ENCODE measurements around the gene ZNF598.

Gene ZNF598

DNA sequence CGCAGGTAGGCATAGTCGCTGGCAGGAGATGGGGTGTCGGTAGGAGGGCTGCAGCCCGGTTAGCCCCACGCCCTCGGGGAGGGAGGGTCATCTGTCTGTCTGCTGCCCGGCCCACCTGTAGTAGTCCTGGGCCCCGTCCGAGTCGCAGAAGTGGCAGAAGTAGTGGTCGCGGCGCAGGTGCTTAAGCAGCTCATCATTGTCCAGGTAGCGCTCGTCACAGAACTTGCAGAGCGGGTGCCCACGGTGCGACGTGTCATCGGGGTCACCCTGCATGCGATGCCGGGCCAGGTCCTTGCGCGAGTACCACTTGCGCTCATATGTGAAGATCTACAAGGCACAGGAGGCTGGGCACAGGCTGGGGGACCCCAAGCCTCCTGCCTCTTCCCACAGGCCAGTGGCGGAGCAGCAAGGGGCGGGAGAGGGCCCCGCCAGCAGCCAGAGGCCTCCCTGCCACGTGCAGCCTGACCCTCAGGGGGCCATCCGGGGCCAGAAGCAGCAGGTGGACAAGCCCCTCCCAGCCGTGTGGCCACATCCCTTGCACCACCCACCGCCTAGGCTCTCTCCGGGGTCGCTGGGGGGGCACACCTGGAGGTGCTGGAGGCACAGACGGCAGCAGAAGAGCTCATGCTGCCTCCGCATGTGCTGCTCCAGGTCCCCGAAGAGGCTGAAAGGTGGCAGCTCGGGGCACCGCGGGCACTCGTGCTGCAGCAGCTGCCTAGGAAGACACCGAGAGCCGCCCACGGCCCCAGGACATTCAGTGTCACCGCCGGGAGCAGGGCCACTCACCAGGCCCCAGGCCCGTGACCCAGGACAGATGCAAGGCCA, 7.0 kb downstream of the ZNF598 start:
- TF ChIP-seq POLR2A (IDR thresholded peaks at IDR 0.05; ENCODE audit: low read length) (no peak), GATA1 (IDR thresholded peaks at IDR 0.05; ENCODE audit: low read depth, low read length) (no peak)
- no peak for DNase-seq

DNA sequence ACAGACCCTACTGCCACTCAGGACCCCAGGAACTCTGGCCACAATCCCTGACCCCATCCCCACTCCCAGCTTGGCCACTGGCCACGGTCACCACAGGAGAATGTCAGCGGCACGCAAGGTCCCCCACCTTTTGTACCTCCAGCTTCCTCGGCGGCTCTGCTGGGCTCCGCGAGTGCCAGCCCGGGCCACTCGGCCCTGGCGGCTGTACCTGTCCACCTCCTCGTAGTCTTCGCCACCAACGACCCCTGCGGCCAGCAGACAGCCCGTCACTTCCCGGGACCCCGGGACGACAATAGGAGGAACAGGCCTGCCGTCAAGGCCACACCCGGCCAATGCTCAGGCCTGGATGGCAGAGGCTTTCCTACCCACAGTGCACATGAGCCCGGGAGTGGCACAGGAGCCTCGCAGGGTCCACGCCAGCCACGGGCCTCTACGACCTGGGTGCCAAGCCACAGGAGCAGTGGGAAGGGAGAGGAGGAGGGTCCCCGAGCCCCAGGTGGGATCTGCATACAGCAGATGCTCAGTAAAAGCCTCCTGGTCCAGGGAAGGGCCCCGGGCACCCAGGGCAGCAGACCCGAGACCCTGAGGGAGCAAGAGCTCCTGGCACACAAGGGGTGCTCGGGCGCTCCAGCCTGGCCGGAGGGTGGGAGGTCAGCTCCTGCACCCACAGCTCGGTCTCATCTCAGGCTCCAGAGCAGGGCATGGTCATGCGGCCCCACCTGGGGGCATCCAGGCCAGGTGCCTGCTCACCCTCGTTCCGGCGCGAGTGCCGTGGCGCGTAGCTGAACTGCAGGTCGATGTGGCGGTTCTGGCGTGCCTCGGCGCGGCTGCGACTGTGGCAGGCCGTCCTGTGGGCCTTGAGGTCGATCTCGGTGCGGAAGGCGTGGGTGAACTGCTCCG, 7.9 kb downstream of the ZNF598 start:
- no peak for DNase-seq
- no peak for TF ChIP-seq GATA1 (IDR thresholded peaks at IDR 0.05; ENCODE audit: low read depth, low read length)
- TF ChIP-seq POLR2A (IDR thresholded peaks at IDR 0.05; ENCODE audit: low read length) = no peak

DNA sequence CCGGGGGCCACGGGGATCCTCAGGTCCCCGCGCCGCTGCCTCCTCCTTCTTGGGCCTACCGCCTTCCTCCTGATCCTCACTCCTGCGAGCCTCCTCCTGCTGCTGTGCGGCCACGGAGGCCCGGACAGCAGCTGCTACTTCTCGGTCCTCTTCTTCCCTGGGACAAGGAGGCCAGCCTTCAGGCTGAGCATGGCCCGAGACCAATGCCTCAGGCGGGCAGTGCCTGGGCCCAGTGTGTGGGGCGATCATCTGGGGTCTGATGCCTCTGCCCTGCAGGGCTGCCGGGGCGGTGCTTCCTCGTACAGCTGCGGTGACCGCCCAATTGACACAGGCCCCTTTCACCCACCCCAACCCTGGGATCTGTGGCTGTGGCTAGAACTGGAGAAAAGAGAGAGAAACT, 8.6 kb downstream of the ZNF598 start:
- DNase-seq = no peak
- no peak for TF ChIP-seq GATA1 (IDR thresholded peaks at IDR 0.05; ENCODE audit: low read depth, low read length)
- TF ChIP-seq POLR2A (IDR thresholded peaks at IDR 0.05; ENCODE audit: low read length) = no peak

DNA sequence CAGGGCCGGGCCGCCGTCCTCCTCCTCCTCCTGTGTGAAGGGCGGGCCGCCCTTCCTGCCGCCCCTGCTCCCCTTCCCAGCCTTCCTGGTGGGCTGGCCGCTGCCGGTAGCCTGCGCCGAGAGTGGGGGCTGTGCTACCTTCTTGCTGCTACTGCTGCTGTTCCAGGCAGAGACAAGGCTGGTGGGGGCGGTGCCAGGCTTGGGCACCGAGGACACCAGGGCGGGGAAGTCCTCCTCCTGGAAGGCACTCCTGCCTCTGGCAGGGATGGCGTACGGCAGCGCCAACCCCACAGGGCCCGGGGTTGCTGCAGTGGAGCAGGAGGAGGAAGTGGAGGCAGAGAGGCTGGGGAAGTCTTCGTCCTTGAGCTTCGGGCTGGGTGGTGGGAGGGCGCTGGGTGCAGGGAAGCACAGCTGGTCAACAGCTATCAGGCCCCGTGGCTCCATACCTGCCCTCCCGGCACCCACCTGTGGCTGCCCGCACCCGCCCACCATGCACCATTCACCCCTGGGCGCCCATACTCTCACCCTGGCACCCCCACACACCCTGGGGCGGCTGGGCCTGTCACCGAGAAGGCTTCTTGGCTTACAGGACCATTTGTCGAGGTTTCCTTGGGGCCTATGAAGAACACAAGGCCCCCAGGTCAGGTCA, 9.6 kb downstream of the ZNF598 start:
- no peak for TF ChIP-seq GATA1 (IDR thresholded peaks at IDR 0.05; ENCODE audit: low read depth, low read length)
- no peak for TF ChIP-seq POLR2A (IDR thresholded peaks at IDR 0.05; ENCODE audit: low read length)

DNA sequence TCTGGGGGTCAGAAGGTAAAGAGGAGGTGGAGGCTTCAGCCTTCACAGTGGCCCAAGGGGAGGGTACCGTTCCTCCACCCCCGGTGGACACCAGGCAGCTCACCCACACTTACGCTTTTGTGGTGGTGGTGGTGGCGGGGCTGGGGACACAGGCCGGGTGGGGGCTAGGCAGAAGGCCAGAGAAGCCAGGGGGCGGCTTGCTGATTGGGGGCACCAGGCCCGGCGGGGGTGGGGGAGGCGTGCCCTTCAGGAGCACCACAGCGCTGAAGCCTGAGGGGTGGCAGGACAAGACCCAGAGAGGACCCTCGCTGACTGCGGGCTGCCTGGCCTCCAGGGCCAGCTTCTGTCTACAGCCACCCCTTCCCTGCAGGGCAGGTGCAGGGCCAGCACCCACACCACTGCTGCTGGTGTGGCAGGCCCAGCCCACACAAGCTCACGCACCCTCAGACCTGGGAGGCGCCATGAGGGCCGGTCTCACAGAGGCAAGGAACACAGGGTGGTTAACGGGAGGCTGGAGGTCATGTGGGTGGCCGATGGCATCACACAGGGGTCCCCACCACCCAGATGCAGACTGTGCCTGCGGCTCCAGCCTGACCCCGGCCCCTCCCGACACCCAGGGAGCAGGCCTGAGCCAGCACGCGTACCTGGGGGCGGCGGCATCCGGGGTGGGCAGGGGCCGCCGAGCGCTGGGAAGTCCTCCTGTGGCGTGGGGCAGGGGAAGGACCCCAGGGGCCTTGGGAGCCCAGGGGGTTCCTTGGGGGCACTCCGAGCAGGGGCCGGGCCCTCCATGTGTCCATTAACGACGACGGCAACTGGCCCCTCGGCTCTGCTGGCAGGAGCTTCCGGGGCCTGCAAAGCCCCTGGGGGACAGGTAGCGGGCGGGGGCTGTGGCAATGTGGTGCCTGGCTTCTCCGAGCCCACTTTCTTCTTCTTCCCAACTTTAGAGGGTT, 10.5 kb downstream of the ZNF598 start:
- TF ChIP-seq POLR2A (IDR thresholded peaks at IDR 0.05; ENCODE audit: low read length) (no peak), GATA1 (IDR thresholded peaks at IDR 0.05; ENCODE audit: low read depth, low read length) (no peak)

More for the DNA sequence above, 9.6 kb downstream of the ZNF598 start:
- DNase-seq = no peak

DNA sequence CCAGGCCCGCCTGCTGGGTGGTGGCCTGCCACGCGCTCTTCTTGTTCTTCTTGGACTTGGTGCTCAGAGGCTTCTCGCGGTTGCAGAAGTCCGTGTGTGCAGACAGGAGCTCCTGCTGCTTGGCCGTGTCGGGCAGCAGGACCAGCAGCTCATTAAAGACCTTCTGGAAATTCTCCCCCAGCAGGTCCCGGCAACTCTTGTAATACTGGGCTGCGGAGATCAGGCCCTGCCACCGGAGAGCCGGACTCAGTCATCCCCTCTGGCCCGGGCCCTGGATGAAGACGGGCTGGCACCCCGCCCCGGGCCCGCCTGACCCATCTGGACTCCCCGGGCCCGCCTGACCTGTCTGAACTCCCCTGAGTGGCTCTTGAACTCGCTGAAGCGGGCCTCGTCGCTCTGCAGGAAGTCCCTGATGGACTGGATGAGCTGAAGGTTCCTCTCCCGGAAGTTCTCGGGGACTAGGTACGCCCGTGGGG, 11.2 kb downstream of the ZNF598 start:
- no peak for DNase-seq
- no peak for TF ChIP-seq GATA1 (IDR thresholded peaks at IDR 0.05; ENCODE audit: low read depth, low read length)
- no peak for TF ChIP-seq POLR2A (IDR thresholded peaks at IDR 0.05; ENCODE audit: low read length)

More for the DNA sequence above, 10.5 kb downstream of the ZNF598 start:
- no peak for DNase-seq

DNA sequence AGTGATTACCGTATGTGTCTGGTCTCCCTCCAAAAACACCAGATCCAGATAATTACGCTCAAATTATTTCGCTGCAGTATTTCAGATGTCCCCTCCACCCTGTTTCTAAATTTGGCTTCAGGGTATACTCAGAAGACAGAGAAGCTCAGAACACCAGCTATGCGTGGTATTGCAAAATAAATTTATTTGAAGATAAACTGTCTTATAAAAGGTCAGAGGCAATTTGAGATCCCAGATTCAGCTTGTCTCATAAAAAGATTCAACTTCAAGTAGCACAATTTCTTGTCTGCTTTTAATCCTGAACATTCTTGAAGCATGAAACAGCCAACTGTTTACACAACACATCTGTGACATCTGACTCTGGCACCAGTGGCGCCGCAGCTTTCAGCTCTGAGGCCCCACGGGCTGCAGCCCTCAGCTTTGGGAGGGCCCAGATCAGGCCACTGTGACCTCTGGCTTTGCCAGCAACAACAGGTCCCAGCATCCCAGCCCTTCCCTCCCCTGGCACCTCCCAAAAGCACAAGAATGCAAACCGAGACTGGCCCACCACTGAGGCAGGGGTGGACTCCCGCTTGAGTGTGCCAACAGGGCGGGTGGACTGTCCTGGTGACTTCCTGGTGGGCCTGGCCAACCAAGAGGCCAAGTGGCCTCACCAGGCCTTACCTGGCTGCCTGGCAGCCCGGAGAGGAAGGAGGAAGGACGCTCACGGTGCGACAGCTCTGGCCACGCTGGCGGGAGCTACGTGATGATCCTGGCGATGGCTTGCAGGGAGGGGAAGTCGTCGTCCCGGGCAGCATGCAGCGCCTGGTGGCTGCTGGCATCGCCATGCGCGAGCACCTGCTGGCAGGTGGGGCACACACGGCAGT, 11.9 kb downstream of the ZNF598 start:
- TF ChIP-seq GATA1 (IDR thresholded peaks at IDR 0.05; ENCODE audit: low read depth, low read length) (no peak), POLR2A (IDR thresholded peaks at IDR 0.05; ENCODE audit: low read length) (no peak)
- no peak for DNase-seq

DNA sequence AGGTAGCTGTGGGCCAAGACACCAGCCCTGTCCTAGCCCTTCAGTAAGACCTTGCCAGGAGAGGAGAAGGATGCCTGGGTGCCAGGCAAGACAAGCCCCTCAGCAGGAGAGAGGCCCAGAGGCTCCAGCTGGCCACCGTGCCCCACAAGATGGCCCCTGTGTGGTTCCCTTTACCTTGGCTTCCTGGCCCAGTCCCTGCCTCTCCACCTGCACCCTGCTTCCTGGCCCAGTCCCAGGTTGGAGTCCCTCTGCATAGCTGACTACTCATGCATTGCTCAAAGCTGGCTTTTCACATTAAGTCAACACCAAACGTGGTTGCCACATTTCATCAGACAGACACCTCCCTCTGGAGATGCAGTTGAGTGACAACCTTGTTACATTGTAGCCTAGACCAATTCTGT, 15.9 kb downstream of the ZNF598 start:
- no peak for TF ChIP-seq POLR2A (IDR thresholded peaks at IDR 0.05; ENCODE audit: low read length)
- TF ChIP-seq GATA1 (IDR thresholded peaks at IDR 0.05; ENCODE audit: low read depth, low read length) = no peak
- no peak for DNase-seq

DNA sequence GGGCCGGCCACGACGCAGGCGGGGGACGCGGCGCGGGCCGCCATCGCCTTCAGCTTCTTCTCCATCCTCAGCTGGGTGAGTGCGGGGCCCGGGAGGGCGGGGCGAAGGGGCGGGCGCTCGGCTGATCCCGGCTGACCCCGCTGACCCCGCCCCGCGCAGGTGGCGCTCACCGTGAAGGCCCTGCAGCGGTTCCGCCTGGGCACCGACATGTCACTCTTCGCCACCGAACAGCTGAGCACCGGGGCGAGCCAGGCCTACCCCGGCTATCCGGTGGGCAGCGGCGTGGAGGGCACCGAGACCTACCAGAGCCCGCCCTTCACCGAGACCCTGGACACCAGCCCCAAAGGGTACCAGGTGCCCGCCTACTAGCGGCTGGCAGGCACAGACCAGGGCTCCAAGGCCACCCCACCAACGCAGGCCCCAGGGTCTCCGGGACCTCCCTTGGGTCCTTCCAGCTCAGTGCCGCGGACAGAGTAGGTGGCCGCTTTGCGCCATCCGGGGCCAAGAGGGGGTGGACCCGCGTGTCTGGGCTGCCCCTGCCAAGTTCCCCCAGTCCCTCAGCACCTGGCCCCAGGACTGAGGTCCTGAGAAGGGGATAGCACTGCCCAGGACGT, 16.8 kb downstream of the ZNF598 start:
- TF ChIP-seq POLR2A (IDR thresholded peaks at IDR 0.05; ENCODE audit: low read length) (no peak), GATA1 (IDR thresholded peaks at IDR 0.05; ENCODE audit: low read depth, low read length) (no peak)
- DNase-seq = no peak

DNA sequence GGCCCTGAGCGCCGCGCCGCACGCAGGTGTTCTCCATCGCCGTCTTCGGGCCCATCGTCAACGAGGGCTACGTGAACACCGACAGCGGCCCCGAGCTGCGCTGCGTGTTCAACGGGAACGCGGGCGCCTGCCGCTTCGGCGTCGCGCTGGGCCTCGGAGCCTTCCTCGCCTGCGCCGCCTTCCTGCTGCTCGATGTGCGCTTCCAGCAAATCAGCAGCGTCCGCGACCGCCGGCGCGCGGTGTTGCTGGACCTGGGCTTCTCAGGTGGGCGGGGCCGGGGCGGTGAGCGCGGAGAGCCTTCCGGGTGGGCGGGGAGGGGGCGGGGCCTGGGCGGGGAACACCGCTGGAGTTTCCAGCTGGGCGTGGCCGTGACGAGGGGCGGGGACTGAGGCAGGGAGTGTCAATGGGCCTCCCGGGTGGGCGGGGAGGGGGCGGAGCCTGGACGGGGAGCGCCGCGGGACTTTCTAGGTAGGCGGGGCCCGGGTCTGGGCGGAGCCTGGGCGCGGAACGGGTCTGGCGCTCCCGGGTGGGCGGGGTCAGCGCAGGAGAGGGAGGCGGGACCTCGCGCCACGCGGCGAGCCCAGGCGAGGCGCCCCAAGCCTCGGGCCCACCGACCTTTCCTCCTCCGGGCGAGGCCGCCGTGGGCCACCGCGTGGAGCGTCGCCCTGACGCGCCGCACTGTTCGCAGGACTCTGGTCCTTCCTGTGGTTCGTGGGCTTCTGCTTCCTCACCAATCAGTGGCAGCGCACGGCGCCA, 17.5 kb downstream of the ZNF598 start:
- peak; percentile 94 to 98 for DNase-seq
- no peak for TF ChIP-seq POLR2A (IDR thresholded peaks at IDR 0.05; ENCODE audit: low read length)
- no peak for TF ChIP-seq GATA1 (IDR thresholded peaks at IDR 0.05; ENCODE audit: low read depth, low read length)

DNA sequence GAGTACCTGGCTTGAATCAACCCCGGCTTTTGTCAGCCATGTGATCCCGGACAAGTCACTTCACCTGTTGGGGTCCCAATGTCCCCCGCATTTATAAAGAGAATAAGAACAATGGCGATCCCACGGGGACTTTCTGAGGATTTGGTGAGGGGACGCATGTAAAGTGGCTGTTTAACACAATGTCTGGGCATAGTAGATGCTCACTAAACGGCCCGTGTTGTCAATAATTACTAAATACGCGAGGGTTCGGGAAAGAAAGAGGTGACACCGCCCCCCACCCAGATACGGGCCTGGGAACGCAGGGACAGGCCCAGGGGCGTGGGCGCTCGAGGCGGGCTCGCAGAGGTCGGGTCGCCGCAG, 18.1 kb downstream of the ZNF598 start:
- TF ChIP-seq GATA1 (IDR thresholded peaks at IDR 0.05; ENCODE audit: low read depth, low read length) = no peak
- no peak for TF ChIP-seq POLR2A (IDR thresholded peaks at IDR 0.05; ENCODE audit: low read length)
- DNase-seq = no peak

Data from erythroblast (primary cell).